Bronchial epithelial cell (primary cell): ENCODE results near the gene PHF14. TPM values are rescaled to one million over a fixed set of nuclear protein-coding genes. Genes with fewer than 3 reads are reported as not detected.

Experiments used
- DNase-seq: peaks from one replicate; pipeline ENCODE4 v3.0.0-alpha.2; 2010; ENCODE audit warnings: low read depth
- FAIRE-seq: peaks from 2 replicates; lab custom pipeline; 2011; peaks lifted over from hg19 to GRCh38; lab: Jason Lieb, UNC
- H3K27me3 ChIP-seq: 2 replicates; pipeline ENCODE4 v1.5.1; 2011; ENCODE audit warnings: low read length; ENCODE audit not compliant: control insufficient read depth, insufficient read depth
- H3K36me3 ChIP-seq: 2 replicates; pipeline ENCODE4 v1.5.1; 2011; ENCODE audit warnings: low read length; ENCODE audit not compliant: control insufficient read depth, insufficient read depth
- H3K4me3 ChIP-seq: 2 replicates; pipeline ENCODE4 v1.5.1; 2011; ENCODE audit warnings: mild to moderate bottlenecking, low read depth, low read length, control low read depth
- total RNA-seq: library from RNA; depleted of rRNA; stranded (reverse); fragments of >200 nt; gene quantifications from 2 replicates; pipeline ENCODE4 v1.2.1, GENCODE V29; 2014
- TF ChIP-seq, protein P1 (sequence below): IDR thresholded peaks from 2 replicates; pipeline ENCODE4 v1.5.1; 2011; ENCODE audit warnings: mild to moderate bottlenecking, moderate library complexity, low read length, control low read depth, inconsistent platforms; ENCODE audit not compliant: insufficient read depth, severe bottlenecking

The PHF14 gene
- total RNA-seq, 1 donor from 2014 or later: 17.4 TPM

DNA sequence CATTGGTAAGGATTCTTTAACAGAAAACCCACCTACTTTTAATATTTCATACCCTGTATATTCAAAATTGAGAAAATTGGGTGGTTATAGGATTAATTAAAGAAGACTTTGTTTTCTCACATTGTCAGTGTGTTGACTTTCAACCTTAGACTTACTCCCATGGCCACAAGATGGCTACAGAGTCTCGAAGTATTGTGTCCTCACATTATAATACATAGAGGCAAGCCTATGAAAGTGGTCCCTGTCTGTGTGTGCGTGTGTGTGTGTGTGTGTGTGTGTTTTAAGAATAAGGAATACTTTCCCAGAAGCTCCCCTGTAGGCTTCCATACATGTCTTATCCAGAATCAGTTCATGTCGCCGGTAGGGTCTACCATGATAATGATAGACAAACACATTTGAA is 180.0 kb downstream of the PHF14 start:
- peaks cover 1% of the 10 kb centered on the region for H3K36me3 ChIP-seq
- no peak overlapping the region for H3K4me3 ChIP-seq
- FAIRE-seq: no peak
- DNase-seq: no peak
- TF ChIP-seq, protein P1, sequence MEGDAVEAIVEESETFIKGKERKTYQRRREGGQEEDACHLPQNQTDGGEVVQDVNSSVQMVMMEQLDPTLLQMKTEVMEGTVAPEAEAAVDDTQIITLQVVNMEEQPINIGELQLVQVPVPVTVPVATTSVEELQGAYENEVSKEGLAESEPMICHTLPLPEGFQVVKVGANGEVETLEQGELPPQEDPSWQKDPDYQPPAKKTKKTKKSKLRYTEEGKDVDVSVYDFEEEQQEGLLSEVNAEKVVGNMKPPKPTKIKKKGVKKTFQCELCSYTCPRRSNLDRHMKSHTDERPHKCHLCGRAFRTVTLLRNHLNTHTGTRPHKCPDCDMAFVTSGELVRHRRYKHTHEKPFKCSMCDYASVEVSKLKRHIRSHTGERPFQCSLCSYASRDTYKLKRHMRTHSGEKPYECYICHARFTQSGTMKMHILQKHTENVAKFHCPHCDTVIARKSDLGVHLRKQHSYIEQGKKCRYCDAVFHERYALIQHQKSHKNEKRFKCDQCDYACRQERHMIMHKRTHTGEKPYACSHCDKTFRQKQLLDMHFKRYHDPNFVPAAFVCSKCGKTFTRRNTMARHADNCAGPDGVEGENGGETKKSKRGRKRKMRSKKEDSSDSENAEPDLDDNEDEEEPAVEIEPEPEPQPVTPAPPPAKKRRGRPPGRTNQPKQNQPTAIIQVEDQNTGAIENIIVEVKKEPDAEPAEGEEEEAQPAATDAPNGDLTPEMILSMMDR: no peak
- H3K27me3 ChIP-seq: no peaks in the 10 kb centered on the region

DNA sequence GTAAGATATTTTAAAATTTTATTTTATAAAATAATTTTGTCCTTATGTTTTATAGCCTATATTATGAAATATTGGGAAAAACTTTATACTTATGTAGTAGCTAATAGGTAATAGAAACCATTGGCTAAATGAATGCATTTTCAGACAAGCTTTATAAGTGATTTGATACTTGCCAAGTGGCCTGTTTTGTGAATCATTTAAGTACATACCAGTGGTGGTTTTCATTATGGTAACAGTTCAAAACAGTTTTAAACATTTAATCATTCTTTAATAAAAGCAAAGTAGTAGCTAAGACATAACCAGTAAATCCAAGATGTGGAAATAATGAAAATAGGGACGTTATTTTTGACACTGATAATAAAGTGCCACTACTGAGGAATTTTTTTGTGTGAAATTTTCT is 182.2 kb downstream of the PHF14 start:
- H3K4me3 ChIP-seq: no peak overlapping the region
- no peak for FAIRE-seq
- TF ChIP-seq, protein P1: no peak
- H3K27me3 ChIP-seq: no peaks in the 10 kb centered on the region
- DNase-seq: no peak
- H3K36me3 ChIP-seq: no peaks in the 10 kb centered on the region

DNA sequence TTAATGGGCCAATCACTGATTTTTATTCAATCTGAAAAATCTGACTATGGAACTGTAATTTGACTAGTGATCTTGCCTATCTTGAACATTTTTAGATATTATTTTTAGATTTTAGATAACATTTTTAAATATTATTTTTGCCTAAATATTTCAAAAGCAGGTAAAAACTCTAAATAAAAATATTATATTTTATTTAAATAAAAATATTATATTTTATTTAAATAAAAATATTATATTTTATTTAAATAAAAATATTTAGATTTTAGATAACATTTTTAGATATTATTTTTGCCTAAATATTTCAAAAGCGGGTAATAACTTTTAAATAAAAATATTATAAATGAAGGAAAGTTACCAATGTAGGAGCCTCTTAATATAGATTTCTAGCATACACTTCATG is 187.8 kb downstream of the PHF14 start:
- TF ChIP-seq, protein P1: no peak
- DNase-seq (no peak), FAIRE-seq (no peak)

DNA sequence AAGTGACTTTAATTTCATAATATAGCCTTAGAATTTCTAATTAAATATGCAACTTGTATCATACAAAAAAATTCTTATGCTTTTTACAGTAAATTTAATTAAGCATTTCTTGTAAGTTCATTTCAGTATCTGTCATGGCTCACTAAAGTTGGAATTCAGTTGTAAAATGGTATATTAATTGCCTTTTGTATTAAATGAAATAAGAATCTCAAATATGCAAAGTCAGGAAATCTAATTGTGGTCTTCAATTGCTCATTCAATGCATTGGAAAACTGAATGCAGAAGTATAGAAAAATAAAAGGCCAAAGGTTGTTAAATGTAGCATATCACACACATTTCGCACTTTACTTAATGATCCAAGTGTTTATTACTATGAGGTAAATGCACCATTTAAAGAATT is 189.5 kb downstream of the PHF14 start:
- TF ChIP-seq, protein P1: no peak
- Histone ChIP-seq H3K4me3 (no peak overlapping the region), H3K36me3 (no peaks in the 10 kb centered on the region), H3K27me3 (no peaks in the 10 kb centered on the region)
- DNase-seq: no peak
- no peak for FAIRE-seq

More for the DNA sequence above, 187.8 kb downstream of the PHF14 start:
- H3K36me3 ChIP-seq: no peaks in the 10 kb centered on the region
- H3K27me3 ChIP-seq: no peaks in the 10 kb centered on the region
- H3K4me3 ChIP-seq: no peak overlapping the region

DNA sequence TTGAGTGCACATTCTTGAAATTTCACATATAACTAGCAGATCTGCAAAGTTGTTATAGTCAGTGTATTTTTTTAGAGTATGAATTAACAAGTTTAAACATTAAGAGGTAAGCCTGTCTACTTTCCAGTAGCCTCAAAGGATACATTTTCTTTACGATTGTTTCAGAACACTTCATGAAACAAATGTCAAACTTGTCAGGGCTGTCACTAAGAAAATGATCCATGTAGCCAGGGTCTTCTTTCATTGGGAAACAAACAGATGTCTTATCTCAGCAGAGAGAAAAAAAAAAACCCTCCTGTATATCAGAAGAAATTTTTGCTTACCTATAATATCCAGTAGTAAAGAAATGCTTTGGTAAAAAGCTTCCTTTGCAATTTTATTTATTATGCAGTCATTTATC is 192.4 kb downstream of the PHF14 start:
- no peak overlapping the region for H3K4me3 ChIP-seq
- FAIRE-seq: no peak
- H3K36me3 ChIP-seq: no peaks in the 10 kb centered on the region
- no peaks in the 10 kb centered on the region for H3K27me3 ChIP-seq
- TF ChIP-seq, protein P1: no peak
- no peak for DNase-seq

DNA sequence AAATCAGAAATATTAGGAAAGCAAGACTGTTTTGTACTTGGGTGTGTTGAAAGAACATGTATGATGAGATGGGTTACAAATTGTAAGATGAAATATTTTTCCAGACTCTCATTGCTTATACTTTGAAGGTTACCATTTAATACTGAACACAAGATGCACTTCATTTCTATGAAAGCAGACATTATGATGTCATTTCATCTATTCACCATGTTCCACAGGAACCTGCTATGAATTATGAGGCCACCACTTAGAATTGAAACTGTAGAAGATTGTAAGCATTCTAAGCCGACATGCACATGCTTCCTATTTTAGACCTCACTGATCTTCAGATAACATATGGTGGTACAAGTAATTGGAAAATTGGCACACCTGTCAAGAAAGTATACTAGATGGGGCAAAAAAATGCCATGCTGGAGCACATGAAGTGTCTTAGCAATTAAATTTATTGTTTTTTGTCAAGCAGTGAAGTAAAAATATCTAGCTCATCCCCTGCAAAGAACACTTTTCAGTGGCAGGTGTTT is 195.0 kb downstream of the PHF14 start:
- DNase-seq: no peak
- Histone ChIP-seq H3K36me3 (no peaks in the 10 kb centered on the region), H3K27me3 (no peaks in the 10 kb centered on the region), H3K4me3 (no peak overlapping the region)
- TF ChIP-seq, protein P1: no peak
- no peak for FAIRE-seq
